Small intestine (tissue), 7 donors: ENCODE measurements around the gene BACE1. TPM values are rescaled to one million over a fixed set of nuclear protein-coding genes. Genes with fewer than 3 reads are reported as not detected.

ENCODE experiments used
- DNase-seq, 2 donors: peaks; one replicate each; pipeline versions ENCODE4 v3.0.0 to v3.0.0-alpha.2; 2013
- FAIRE-seq: peaks from 2 replicates; lab custom pipeline; 2012; peaks lifted over from hg19 to GRCh38; lab: Jason Lieb, UNC
- H3K27ac ChIP-seq, 3 donors: one replicate each; pipeline ENCODE4 v1.5.1; 2013; ENCODE audit warnings: low read length in 2 of 3, mild to moderate bottlenecking in 2 of 3, control low read depth in 1 of 3, inconsistent platforms in 1 of 3, low read depth in 1 of 3, moderate library complexity in 1 of 3
- H3K27me3 ChIP-seq, 3 donors: one replicate each; pipeline ENCODE4 v1.6.1; 2013; ENCODE audit warnings: low read length in 3 of 3, inconsistent platforms in 1 of 3; ENCODE audit not compliant: control insufficient read depth in 3 of 3, insufficient read depth in 3 of 3
- H3K36me3 ChIP-seq, 3 donors: one replicate each; pipeline ENCODE4 v1.6.1; 2013; ENCODE audit warnings: low read length in 3 of 3, inconsistent platforms in 1 of 3, low read depth in 1 of 3, mild to moderate bottlenecking in 1 of 3, moderate library complexity in 1 of 3; ENCODE audit not compliant: control insufficient read depth in 3 of 3, insufficient read depth in 2 of 3
- H3K4me1 ChIP-seq, 3 donors: one replicate each; pipeline ENCODE4 v1.6.1; 2013; ENCODE audit warnings: low read length in 2 of 3, inconsistent platforms in 1 of 3, low read depth in 1 of 3, mild to moderate bottlenecking in 1 of 3, moderate library complexity in 1 of 3; ENCODE audit not compliant: control insufficient read depth in 3 of 3, insufficient read depth in 2 of 3
- H3K4me3 ChIP-seq, 3 donors: one replicate each; pipeline ENCODE4 v1.5.1; 2013; ENCODE audit warnings: low read length in 3 of 3, control low read depth in 1 of 3, inconsistent platforms in 1 of 3, low read depth in 1 of 3, mild to moderate bottlenecking in 1 of 3, moderate library complexity in 1 of 3
- H3K9me3 ChIP-seq, 2 donors: one replicate each; pipeline ENCODE4 v1.6.1; 2013; ENCODE audit warnings: low read depth in 1 of 2, low read length in 1 of 2; ENCODE audit not compliant: control insufficient read depth in 2 of 2, insufficient read depth in 1 of 2
- WGBS, 3 donors: extraction: QIAGEN DNeasy Blood & Tissue Kit; methylation state at CpG; one replicate each; pipeline ENCODE4 v1.1.7; 2013; 5-methylcytosine and 5-hydroxymethylcytosine counted together
- polyA plus RNA-seq, 4 donors: library from polyadenylated mRNA; stranded (reverse) in 3 of 4; unstranded in 1 of 4; fragments of 200-250 nt in 3 of 4; fragments of 120-200 nt in 1 of 4; gene quantifications; one replicate each; pipeline versions ENCODE4 v1.2.1 to v1.2.3, GENCODE V29; 2013
- donor health status: healthy with polysubstance abuse.
- donor health status: control.
- donor health status: control.
- donor health status: Bipolar disorder and iron deficiency.
- donor health status: healthy.

Gene BACE1
- polyA plus RNA-seq, 4 donors = 1.6 to 27.9 (median 5.8) TPM

- H3K27me3 ChIP-seq = no peaks in the 10 kb centered on the region
- H3K4me1 ChIP-seq = peaks cover 0 to 11% (median 6%) of the 10 kb centered on the region in 3 donors
- H3K9me3 ChIP-seq = no peaks in the 10 kb centered on the region
- peak overlapping the region in 1 of 3 donors; percentile 70 for H3K27ac ChIP-seq
- no peaks in the 10 kb centered on the region for H3K36me3 ChIP-seq
- DNase-seq (peak in 1 of 2 donors; percentile 22), FAIRE-seq (no peak)
- 2 to 5% (median 4%) methylated on average over 42 to 62 of the region's 62 CpGs for whole genome bisulfite sequencing, 3 donors
- H3K4me3 ChIP-seq = peak overlapping the region; percentile 59 to 83 (median 81)
These were observed 515 bp downstream of the BACE1 start for GRCh38 chr11:117315285-117316196.

- Histone ChIP-seq H3K9me3 (no peaks in the 10 kb centered on the region), H3K27me3 (no peaks in the 10 kb centered on the region), H3K27ac (no peak overlapping the region), H3K4me3 (peak overlapping the region in 2 of 3 donors; percentile 5 to 83), H3K36me3 (peaks cover 0 to 3% (median 0%) of the 10 kb centered on the region in 3 donors), H3K4me1 (peaks cover 0 to 11% (median 6%) of the 10 kb centered on the region in 3 donors)
- DNase-seq (peak in 1 of 2 donors; percentile 19), FAIRE-seq (no peak)
- 14 to 42% (median 41%) methylated on average over 10 of the region's 10 CpGs for WGBS, 3 donors
These were observed 1.2 kb downstream of the BACE1 start for GRCh38 chr11:117314840-117315239.

DNA sequence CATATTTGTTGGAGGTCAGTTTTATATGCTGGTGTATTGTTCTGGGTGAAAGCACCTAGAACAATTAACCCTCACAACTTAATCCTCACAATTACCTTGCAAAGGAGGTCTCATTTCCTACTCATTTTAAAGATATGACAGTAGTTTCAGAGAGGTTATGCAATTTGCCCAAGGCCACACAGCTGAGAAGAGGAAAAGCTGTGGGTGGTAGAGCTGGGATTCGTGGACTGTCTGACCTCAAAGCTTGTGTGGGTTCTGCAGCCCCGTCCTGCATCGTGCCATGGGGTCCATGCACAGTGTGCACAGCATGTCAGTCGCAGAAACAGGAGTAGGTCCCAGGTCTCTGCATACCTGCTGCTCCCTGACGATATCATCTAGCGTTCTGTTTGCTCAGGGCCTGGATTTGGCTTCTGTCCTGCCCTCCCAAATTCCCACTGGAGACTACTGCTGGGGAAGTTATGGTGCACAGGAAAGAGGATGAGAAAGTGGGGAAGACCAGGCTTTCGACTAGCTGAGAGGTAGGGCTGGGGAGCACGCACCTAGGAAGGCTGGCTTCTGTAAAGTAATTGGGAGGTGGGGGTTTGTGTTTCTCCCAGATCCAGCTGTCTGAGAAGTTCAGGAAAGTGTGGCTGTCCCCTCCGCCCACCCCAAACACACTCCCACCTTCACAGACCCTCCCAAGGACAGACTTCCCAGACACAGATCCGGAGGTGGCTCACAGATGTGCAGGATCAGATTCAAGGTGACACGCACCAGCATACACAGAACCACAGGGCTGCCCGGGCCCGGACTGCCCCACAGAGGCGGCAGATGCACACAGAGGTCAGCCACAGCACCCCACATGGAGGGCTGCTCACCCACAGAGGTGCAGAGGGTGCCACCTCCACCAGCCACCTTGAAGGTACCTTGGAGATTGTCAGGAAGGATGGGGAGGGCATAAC lies 2.0 kb downstream of the BACE1 start:
- H3K36me3 ChIP-seq = peaks cover 0 to 6% (median 0%) of the 10 kb centered on the region in 3 donors
- peaks cover 0 to 11% (median 6%) of the 10 kb centered on the region in 3 donors for H3K4me1 ChIP-seq
- H3K27me3 ChIP-seq = no peaks in the 10 kb centered on the region
- WGBS, 3 donors = 76 to 89% (median 79%) methylated on average over 14 of the region's 14 CpGs
- no peak for FAIRE-seq
- H3K27ac ChIP-seq = no peak overlapping the region
- DNase-seq = no peak
- peak overlapping the region in 2 of 3 donors; percentile 5 to 83 for H3K4me3 ChIP-seq
- no peaks in the 10 kb centered on the region for H3K9me3 ChIP-seq

- Histone ChIP-seq H3K36me3 (peaks cover 0 to 6% (median 0%) of the 10 kb centered on the region in 3 donors), H3K4me1 (peaks cover 0 to 11% (median 6%) of the 10 kb centered on the region in 3 donors), H3K27ac (no peak overlapping the region), H3K9me3 (no peaks in the 10 kb centered on the region), H3K27me3 (no peaks in the 10 kb centered on the region), H3K4me3 (no peak overlapping the region)
- DNase-seq (peak; percentile 7 to 56), FAIRE-seq (no peak)
- 61 to 70% (median 62%) methylated on average over 5 of the region's 5 CpGs for WGBS, 3 donors
These were observed 3.0 kb downstream of the BACE1 start for GRCh38 chr11:117313091-117313490.

GRCh38 chr11:117309310-117309709 lies 6.7 kb downstream of the BACE1 start:
- H3K4me3 ChIP-seq = no peak overlapping the region
- H3K27ac ChIP-seq = no peak overlapping the region
- FAIRE-seq (no peak), DNase-seq (no peak)
- no peaks in the 10 kb centered on the region for H3K27me3 ChIP-seq
- WGBS, 3 donors = 84 to 95% (median 90%) methylated on average over 7 of the region's 7 CpGs
- peaks cover 0 to 24% (median 0%) of the 10 kb centered on the region in 3 donors for H3K36me3 ChIP-seq
- peaks cover 0 to 5% (median 2%) of the 10 kb centered on the region in 3 donors for H3K4me1 ChIP-seq
- no peaks in the 10 kb centered on the region for H3K9me3 ChIP-seq

- Histone ChIP-seq H3K4me1 (peaks cover 0 to 21% (median 0%) of the 10 kb centered on the region in 3 donors), H3K27ac (no peak overlapping the region), H3K27me3 (no peaks in the 10 kb centered on the region), H3K9me3 (no peaks in the 10 kb centered on the region), H3K36me3 (peaks cover 0 to 28% (median 0%) of the 10 kb centered on the region in 3 donors), H3K4me3 (no peak overlapping the region)
- FAIRE-seq (no peak), DNase-seq (no peak)
- WGBS, 3 donors = 90 to 97% (median 90%) methylated on average over 3 of the region's 3 CpGs
These were observed 10.9 kb downstream of the BACE1 start for GRCh38 chr11:117305145-117305544.

GRCh38 chr11:117303646-117304315 lies 12.3 kb downstream of the BACE1 start:
- no peak for FAIRE-seq
- peaks cover 0 to 22% (median 0%) of the 10 kb centered on the region in 3 donors for H3K36me3 ChIP-seq
- H3K4me1 ChIP-seq = peaks cover 0 to 35% (median 0%) of the 10 kb centered on the region in 3 donors
- no peaks in the 10 kb centered on the region for H3K9me3 ChIP-seq
- H3K27ac ChIP-seq = no peak overlapping the region
- WGBS, 3 donors = 78 to 86% (median 81%) methylated on average over 5 of the region's 5 CpGs
- H3K27me3 ChIP-seq = no peaks in the 10 kb centered on the region
- H3K4me3 ChIP-seq = no peak overlapping the region
- peak in 1 of 2 donors; percentile 51 for DNase-seq
